B cell (primary cell): ENCODE measurements around the gene PHF23. TPM values are rescaled to one million over a fixed set of nuclear protein-coding genes. Genes with fewer than 3 reads are reported as not detected.

ENCODE experiments used
- ATAC-seq: fragments of 200-7000 bp; cut with Tn5 transposase; one replicate; pipeline ENCODE4 v1.10.0; 2021; ENCODE audit warnings: low read depth, mild to moderate bottlenecking, moderate number of reproducible peaks, moderate library complexity
- CTCF ChIA-PET: fragments of 350-600 bp; sonication (Branson Sonifier 250); formaldehyde crosslinking; loops from one replicate; lab custom pipeline; 2021; ENCODE audit warnings: antibody characterized with exemption, inconsistent platforms; lab: Charles Lee
- POLR2A ChIA-PET: fragments of 350-600 bp; sonication (Branson Sonifier 250); formaldehyde crosslinking; loops from one replicate; lab custom pipeline; 2021; ENCODE audit warnings: antibody characterized with exemption; lab: Charles Lee
- DNase-seq: peaks from one replicate; pipeline ENCODE4 v3.0.0; 2013
- H2AFZ ChIP-seq: 2 replicates; pipeline ENCODE4 v1.6.1; 2012; ENCODE audit warnings: mild to moderate bottlenecking, low read depth, low read length; ENCODE audit not compliant: insufficient read depth, poor library complexity, severe bottlenecking
- H3K27ac ChIP-seq, 2 donors: 1 replicate in 1 of 2; 2 replicates in 1 of 2; pipeline ENCODE4 v1.5.1; 2012 to 2013; ENCODE audit warnings: low read length in 2 of 2, mild to moderate bottlenecking in 2 of 2, moderate library complexity in 1 of 2
- H3K27me3 ChIP-seq, 4 experiments: fragments of 200-600 bp in 1 of 4; sonication (generic) in 1 of 4; replicated peaks in 1 of 4; 1 replicate in 2 of 4; 2 replicates in 2 of 4; pipeline versions ENCODE4 v1.6.1 to v1.7.0; 2013 to 2016; ENCODE audit warnings: low read length in 3 of 4, mild to moderate bottlenecking in 2 of 4, mixed read lengths in 1 of 4, moderate library complexity in 1 of 4; ENCODE audit not compliant: insufficient read depth in 4 of 4, control insufficient read depth in 3 of 4; ENCODE audit errors: control extremely low read depth in 1 of 4
- H3K36me3 ChIP-seq, 2 experiments: replicated peaks in 1 of 2; 1 replicate in 1 of 2; 2 replicates in 1 of 2; pipeline versions ENCODE4 v1.6.1 to v1.7.1; 2013; ENCODE audit warnings: low read length in 1 of 2; ENCODE audit not compliant: insufficient read depth in 2 of 2, control insufficient read depth in 1 of 2; ENCODE audit errors: control extremely low read depth in 1 of 2, extremely low read depth in 1 of 2
- H3K4me1 ChIP-seq, 2 donors: fragments of 200-600 bp in 1 of 2; sonication (generic) in 1 of 2; 1 replicate in 1 of 2; 2 replicates in 1 of 2; pipeline versions ENCODE4 v1.5.1 to v1.6.1; 2013 to 2017; ENCODE audit warnings: low read length in 2 of 2; ENCODE audit not compliant: control insufficient read depth in 2 of 2, insufficient read depth in 2 of 2
- H3K4me2 ChIP-seq: replicated peaks from 2 replicates; pipeline ENCODE3; 2012; ENCODE audit warnings: mild to moderate bottlenecking, low read depth, low read length; ENCODE audit not compliant: poor library complexity, severe bottlenecking
- H3K4me3 ChIP-seq, 5 experiments: fragments of 200-600 bp in 1 of 5; sonication (generic) in 1 of 5; 1 replicate in 3 of 5; 2 replicates in 2 of 5; pipeline versions ENCODE4 v1.5.1 to v1.7.0; 2011 to 2016; ENCODE audit warnings: low read length in 4 of 5, mild to moderate bottlenecking in 4 of 5, low read depth in 2 of 5, control low read depth in 1 of 5, moderate library complexity in 1 of 5; ENCODE audit not compliant: insufficient read depth in 1 of 5; ENCODE audit errors: control extremely low read depth in 1 of 5, extremely low read depth in 1 of 5
- H3K79me2 ChIP-seq: fragments of 200-600 bp; sonication (generic); one replicate; pipeline ENCODE4 v1.6.0; 2016; ENCODE audit warnings: low read length; ENCODE audit not compliant: control insufficient read depth, insufficient read depth
- H3K9ac ChIP-seq: fragments of 200-600 bp; sonication (generic); 2 replicates; pipeline ENCODE4 v1.6.1; 2017; ENCODE audit warnings: mild to moderate bottlenecking, low read length, moderate library complexity
- H3K9me3 ChIP-seq, 3 donors: one replicate each; pipeline versions ENCODE4 v1.6.1 to v1.7.1; 2013; ENCODE audit warnings: low read length in 2 of 3; ENCODE audit not compliant: control insufficient read depth in 2 of 3, insufficient read depth in 1 of 3; ENCODE audit errors: control extremely low read depth in 1 of 3
- H4K20me1 ChIP-seq: 2 replicates; pipeline ENCODE4 v1.6.0; 2012; ENCODE audit warnings: mild to moderate bottlenecking, low read length; ENCODE audit not compliant: insufficient read depth, control insufficient read depth, poor library complexity, severe bottlenecking
- H3K27ac Mint-ChIP-seq: one replicate; pipeline ENCODE4 v1.8.0; 2021; ENCODE audit warnings: mixed read lengths
- H3K27me3 Mint-ChIP-seq: one replicate; pipeline ENCODE4 v1.8.0; 2021; ENCODE audit warnings: mixed read lengths
- H3K4me1 Mint-ChIP-seq: one replicate; pipeline ENCODE4 v1.8.0; 2021; ENCODE audit warnings: mixed read lengths
- H3K4me3 Mint-ChIP-seq: one replicate; pipeline ENCODE4 v1.8.0; 2021; ENCODE audit warnings: mixed read lengths
- H3K9me3 Mint-ChIP-seq: one replicate; pipeline ENCODE4 v1.8.0; 2022; ENCODE audit warnings: mixed read lengths; ENCODE audit not compliant: insufficient read depth
- CTCF ChIP-seq: fragments of 200-600 bp; IDR thresholded peaks from one replicate; pipeline ENCODE4 v1.8.0; 2022; ENCODE audit warnings: antibody characterized with exemption, mild to moderate bottlenecking
- EZH2 ChIP-seq: IDR thresholded peaks from 2 replicates; pipeline ENCODE4 v1.6.1; 2012; ENCODE audit warnings: borderline replicate concordance, low read depth, mild to moderate bottlenecking, moderate library complexity, low read length; ENCODE audit not compliant: insufficient read depth, poor library complexity, severe bottlenecking
- WGBS: methylation state at CpG from one replicate; pipeline ENCODE4 v1.1.5; 2013; ENCODE audit warnings: missing lambda C conversion rate; ENCODE audit not compliant: insufficient coverage; 5-methylcytosine and 5-hydroxymethylcytosine counted together
- intact Hi-C: fragments of 100-400 bp; cut with micrococcal nuclease; formaldehyde crosslinking; loops from one replicate; pipeline ENCODE4 v1.10.0; 2022
- polyA plus RNA-seq: library from polyadenylated mRNA; depleted of rRNA; stranded (reverse); fragments of >200 nt; gene quantifications from 2 replicates; pipeline ENCODE4 v1.2.3, GENCODE V29; 2012
- total RNA-seq, 2 donors: library from RNA; stranded (reverse); fragments of 120-200 nt in 1 of 2; gene quantifications; 1 replicate in 1 of 2; 2 replicates in 1 of 2; pipeline versions ENCODE4 v1.2.3 to v1.2.4, GENCODE V29; 2013 to 2022

Gene PHF23
- total and polyA plus RNA-seq, 2 donors (not counting 1 experiment from before 2014, with no cell fraction given), result 17.6 to 42.3 TPM

- H3K9me3 Mint-ChIP-seq, result no peaks in the 10 kb centered on the region
- DNase-seq (peak; percentile 99), ATAC-seq (peak; percentile 85)
- Histone ChIP-seq H3K9ac (peak overlapping the region; percentile 66), H3K27ac (peak overlapping the region; percentile 77 to 90), H3K4me2 (peak overlapping the region; percentile 86), H3K79me2 (peaks cover 7% of the 10 kb centered on the region), H3K4me1 (peaks cover 25 to 50% of the 10 kb centered on the region in 2 donors), H4K20me1 (no peaks in the 10 kb centered on the region), H2AFZ (peak overlapping the region; percentile 53), H3K9me3 (no peaks in the 10 kb centered on the region), H3K4me3 (peak overlapping the region; percentile 39 to 66 (median 53)), H3K36me3 (no peaks in the 10 kb centered on the region), H3K27me3 (peaks cover 0 to 4% (median 0%) of the 10 kb centered on the region in 4 experiments)
- peaks cover 5% of the 10 kb centered on the region for H3K27me3 Mint-ChIP-seq
- H3K4me1 Mint-ChIP-seq, result peaks cover 49% of the 10 kb centered on the region
- under 1% methylated on average over 40 of the region's 45 CpGs for WGBS
- intact Hi-C loops, result loop anchor here (1.0 to 2.0 kb wide), 8 partner anchors 9 to 472 kb away; partner anchors contain the start of genes DVL2, EIF5A, ELP5 and PHF23
- H3K4me3 Mint-ChIP-seq, result peak overlapping the region; percentile 97
- TF ChIP-seq CTCF (peak; percentile 44), EZH2 (no peak)
- POLR2A ChIA-PET, result interaction anchor here (0.6 to 9.1 kb wide), 4 partner anchors 23 to 115 kb away, joined by 3 to 157 read pairs (median 3); partner anchors contain the start of genes DVL2, GABARAP and PHF23
- peak overlapping the region; percentile 99 for H3K27ac Mint-ChIP-seq
- CTCF ChIA-PET, result interaction anchor here (0.6 to 2.3 kb wide), 7 partner anchors 8 to 170 kb away, joined by 3 to 7 read pairs (median 4); partner anchors contain the start of genes GABARAP and SLC16A11
Measured at GRCh38 chr17:7214300-7215135, 24.7 kb downstream of the PHF23 start.
